ENCODE measurements around the gene CYS1.

The CYS1 gene

DNA sequence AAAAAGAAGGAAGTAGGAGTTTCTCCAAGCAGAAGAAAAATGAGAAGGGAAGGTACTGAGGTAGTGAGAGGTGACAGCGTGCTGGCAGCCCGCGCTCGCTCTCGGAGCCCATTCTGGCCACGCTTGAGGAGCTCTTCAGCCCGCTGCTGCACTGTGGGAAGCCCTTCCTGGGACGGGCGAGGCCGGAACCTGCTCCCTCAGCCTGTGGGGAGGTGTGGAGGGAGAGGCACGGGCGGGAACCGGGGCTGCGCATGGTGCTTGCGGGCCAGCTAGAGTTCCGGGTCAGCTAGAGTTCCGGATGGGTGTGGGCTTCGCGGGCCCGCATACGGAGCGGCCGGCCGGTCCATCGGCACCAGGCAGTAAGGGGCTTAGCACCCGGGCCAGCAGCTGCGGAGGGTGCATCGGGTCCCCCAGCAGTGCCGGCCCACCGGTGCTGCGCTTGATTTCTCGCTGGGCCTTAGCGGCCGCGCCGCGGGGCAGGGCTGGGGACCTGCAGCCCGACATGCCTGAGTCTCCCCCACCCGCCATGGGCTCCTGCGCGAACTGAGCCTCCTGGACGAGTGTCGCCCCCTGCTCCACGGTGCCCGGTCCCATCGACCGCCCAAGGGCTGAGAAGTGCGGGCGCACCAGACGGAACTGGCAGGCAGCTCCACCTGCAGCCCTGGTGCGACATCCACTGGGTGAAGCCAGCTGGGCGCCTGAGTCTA is 11.1 kb upstream of the CYS1 start:
- DNase-seq = no peak

GRCh38 chr2:10089565-10090190 is 9.5 kb upstream of the CYS1 start:
- no peak for DNase-seq

GRCh38 chr2:10087360-10087759 is 7.1 kb upstream of the CYS1 start:
- DNase-seq = no peak

DNA sequence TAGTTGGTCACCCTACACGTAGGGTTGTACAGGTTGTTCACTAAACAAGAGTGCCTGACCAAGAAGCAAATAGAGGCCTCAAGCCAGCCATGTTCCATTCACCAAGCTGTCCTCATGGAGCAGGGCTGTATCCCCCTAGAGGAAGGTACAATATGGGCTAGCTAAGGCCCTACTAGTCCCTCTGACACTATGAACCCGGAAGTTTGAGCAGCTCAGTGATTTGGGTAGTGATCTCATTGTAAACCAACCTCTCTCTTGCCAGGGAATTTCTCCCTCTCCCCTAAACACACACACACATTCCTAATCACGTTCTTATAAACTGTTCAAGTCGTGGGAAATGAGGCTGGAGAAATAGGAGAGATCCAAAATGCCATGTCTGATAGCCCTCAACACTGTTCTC is 6.7 kb upstream of the CYS1 start:
- DNase-seq = no peak

DNA sequence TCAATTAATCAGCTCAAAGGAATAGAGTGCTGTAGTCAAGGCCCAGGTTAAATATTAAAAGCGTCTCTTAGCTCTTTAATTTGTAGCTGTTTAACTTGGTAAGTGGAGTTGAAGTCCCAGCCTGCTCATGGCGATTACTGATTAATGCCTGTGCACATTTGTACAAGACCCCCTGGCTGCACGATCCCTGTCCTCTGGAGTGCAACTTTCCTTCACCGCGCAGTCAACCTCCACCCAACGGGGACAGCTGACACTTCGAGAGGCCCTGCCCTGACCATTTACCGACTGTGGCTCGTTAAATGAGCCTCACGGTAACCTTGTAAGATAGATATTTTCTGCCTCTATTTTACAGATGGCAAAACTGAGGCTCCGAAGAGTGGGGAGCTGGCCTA is 5.5 kb upstream of the CYS1 start:
- no peak for DNase-seq

DNA sequence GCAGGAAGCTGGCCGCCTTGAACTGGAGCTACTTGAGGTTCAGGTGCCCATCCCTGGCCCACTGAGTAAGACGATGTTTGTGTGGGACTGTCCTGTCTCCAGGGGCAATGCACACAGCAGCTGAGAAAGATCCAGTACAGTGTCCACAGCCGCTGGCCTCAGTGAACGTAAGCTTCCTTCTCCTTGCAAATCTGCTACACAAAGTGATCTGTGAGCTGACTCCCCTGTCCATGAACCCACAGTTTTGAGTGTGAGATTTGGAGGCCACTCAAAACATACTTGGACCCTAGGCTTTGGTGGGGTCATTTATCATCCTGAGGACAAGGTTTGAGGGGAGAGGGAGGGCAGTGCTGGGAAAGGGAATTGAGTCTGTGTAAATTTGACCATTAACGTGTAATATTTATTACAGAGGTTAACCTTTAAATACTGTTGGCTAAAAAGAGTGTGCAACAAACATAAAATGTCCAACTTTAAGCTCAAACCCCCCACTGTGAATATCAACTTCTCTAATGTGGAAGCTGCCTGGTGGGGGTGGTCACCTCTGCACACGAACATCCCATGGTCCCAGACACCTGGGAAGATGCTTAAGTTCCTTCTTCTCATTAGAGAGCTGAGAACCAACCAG is 4.9 kb upstream of the CYS1 start:
- no peak for DNase-seq

DNA sequence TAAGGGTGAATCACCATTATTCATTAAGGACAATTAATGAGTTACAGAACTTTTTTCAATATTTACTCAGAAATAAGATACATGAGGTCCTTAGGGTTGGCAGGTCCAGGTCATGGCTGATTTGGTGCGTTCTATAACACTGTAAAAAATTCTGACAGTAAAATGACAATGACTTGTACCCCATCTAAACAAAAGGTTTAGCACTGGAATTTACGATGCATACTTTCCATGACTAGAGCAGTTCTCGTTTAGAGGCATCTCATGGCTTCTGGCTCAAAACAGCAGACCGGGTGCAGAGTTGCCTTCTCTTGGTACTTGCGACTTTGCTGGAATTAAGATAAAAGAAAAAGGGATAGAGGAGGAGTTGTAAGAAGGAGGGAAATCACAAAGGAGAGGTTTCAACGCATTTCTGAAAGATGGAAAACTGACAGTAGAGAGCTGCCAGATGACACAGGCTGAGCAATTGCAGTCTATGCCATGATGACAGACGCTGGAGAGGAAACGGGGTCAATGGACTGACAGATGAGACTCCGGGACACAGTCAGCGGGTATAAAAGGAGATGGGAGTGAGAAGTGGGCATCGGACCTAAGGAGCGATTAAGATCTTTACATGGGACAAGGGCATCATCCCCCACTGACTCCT is 4.1 kb upstream of the CYS1 start:
- DNase-seq = no peak

- peak; percentile 53 for DNase-seq
Observed at GRCh38 chr2:10083692-10084211, 3.5 kb upstream of the CYS1 start.

- no peak for DNase-seq
Observed at GRCh38 chr2:10083046-10083445, 2.8 kb upstream of the CYS1 start.

GRCh38 chr2:10080536-10081304 is 509 bp upstream of the CYS1 start:
- DNase-seq = no peak

GRCh38 chr2:10079266-10079869 is 843 bp downstream of the CYS1 start:
- no peak for DNase-seq

DNA sequence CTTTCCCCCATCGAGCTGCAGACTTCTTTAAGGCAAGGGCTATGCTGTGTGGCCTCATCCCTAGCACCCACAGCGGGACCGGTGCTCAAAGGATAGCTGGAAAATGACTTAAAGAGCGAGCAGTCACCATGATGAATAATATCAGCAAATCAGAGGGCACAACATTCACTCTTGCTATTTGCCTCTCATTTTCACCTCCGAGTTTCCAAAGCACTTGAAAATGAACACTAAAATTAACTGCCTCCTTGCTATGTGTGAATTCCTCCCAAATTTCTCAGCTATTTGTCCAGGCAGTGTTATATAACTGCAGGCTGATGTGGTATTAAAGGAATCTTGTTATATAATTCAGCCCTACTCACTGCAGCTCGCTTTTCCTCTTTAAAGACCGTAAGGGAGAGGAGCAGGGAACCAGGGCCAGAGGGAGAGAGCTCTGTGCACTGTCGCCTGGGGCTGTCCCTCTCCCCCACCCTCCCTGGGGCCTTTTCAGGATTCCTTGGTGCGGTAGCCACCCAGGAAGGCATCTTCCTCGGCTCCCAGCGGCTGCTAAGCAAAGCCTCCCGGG is 1.4 kb downstream of the CYS1 start:
- no peak for DNase-seq

- DNase-seq = no peak
Observed at GRCh38 chr2:10078001-10078400, 2.2 kb downstream of the CYS1 start.

- DNase-seq = no peak
Observed at GRCh38 chr2:10076988-10077527, 3.2 kb downstream of the CYS1 start.

- DNase-seq = no peak
Observed at GRCh38 chr2:10076511-10076910, 3.7 kb downstream of the CYS1 start.

- DNase-seq = no peak
Observed at GRCh38 chr2:10075571-10076209, 4.5 kb downstream of the CYS1 start.

DNA sequence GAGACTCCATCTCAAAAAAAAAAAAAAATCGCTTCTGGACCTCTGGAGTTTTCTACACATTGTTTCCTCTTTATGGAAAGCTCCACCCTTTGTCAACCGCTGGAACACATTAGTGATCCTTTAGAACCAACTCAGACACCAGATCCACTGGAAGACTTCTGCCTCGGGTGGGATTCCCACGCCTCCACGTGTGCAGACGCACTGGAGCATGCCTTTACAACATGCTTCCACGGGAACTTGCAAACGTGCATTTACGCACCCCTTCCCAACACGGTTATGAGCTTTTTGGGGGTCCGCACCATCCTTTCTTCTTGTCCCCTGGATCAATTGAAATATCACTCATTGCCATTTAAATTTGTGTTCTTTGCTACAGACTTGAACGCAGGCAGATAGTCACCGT is 5.1 kb downstream of the CYS1 start:
- DNase-seq = no peak

GRCh38 chr2:10073706-10074105 is 6.5 kb downstream of the CYS1 start:
- no peak for DNase-seq

DNA sequence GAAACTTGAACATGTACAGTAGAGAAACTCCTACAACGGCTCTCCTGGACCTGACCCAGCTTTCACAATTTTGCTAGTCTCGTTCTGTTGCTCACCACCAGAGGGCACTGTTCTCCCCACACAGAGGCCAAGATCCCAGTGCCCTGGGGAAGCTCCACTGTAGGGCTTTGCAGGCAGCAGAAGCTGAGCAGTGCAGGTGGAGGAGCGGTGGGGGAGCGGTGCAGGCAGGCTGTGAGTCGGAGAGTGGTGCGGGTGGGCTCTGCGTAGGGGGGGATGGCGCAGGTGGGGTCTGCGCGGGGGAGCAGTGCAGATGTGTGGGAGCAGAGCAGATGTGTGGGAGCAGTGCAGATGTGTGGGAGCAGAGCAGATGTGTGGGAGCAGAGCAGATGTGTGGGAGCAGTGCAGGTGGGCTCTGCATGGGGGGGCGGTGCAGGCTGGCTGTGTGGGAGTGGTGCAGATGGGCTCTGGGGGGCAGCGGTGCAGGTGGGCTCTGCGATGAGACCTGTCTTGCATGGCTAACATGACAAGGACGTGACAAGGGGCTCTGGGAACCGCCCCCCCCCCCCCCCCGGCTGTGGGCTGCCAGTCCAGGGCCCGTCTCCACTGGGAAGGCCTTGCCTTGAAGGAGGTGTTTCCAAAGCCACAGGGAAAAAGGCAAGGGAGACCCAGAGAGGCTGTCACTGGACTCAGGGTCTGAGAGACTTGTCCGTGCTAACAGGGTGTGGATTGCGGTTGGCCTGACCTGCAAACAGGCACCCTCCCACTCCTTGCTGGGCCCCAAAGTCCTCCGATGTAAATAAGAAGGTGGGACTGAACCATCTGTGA is 7.3 kb downstream of the CYS1 start:
- peak; percentile 84 for DNase-seq

DNA sequence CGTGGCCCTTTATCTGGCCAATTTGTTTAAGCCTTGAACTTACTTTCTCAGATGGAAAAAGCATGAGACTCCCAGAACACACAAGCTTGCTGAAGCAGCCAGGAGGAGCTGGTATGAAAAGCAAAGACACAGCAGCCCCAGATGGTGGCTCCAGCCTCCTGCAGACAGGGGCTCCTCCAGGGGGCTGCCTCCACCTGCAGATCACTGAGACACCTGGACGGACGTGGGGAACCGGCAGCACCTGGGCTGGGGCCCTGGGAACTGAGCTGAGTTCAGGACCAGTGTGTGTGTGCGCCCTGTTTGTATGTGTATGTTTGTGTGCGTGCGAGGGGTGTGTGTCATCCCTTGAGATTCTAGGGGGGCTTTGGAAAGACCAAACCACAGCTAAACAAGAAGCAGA is 8.6 kb downstream of the CYS1 start:
- DNase-seq = no peak

All from SHP77 treated with DMSO at 0.1 percent for 48 hours (cell line).